ENCODE results near the gene RCBTB2.

RCBTB2 gene

GRCh38 chr13:48511621-48512230, 21.2 kb downstream of the RCBTB2 start:
- Histone ChIP-seq H3K27me3 (ENCODE audit: insufficient read depth, low read length) (no peaks in the 10 kb centered on the region), H4K20me1 (ENCODE audit: insufficient read depth, low read length) (no peaks in the 10 kb centered on the region), H3F3A (ENCODE audit: insufficient read depth, low read length) (no peaks in the 10 kb centered on the region), H3K9me2 (ENCODE audit: low read depth, low read length) (no peaks in the 10 kb centered on the region), H3K27ac (ENCODE audit: low read depth, low read length, poor library complexity, severe bottlenecking) (no peak overlapping the region), H3K4me2 (ENCODE audit: low read length) (no peak overlapping the region), H3K4me1 (ENCODE audit: insufficient read depth, low read length, severe bottlenecking) (peaks cover 3% of the 10 kb centered on the region), H3K36me3 (ENCODE audit: insufficient read depth, low read length) (peaks cover 18% of the 10 kb centered on the region; the same call in 1 of the 2 replicates), H2AFZ (ENCODE audit: low read length) (no peak overlapping the region), H3K9ac (ENCODE audit: low read length) (no peak overlapping the region), H3K79me2 (ENCODE audit: insufficient read depth, low read length) (no peaks in the 10 kb centered on the region), H3K4me3 (ENCODE audit: low read depth, low read length, poor library complexity, severe bottlenecking) (no peak overlapping the region), H3K9me3 (ENCODE audit: low read length) (no peaks in the 10 kb centered on the region)
- no peak for TF ChIP-seq EZH2 (IDR thresholded peaks at IDR 0.05; ENCODE audit: borderline replicate concordance, low read length)
- no peak for TF ChIP-seq CTCF (IDR thresholded peaks at IDR 0.05; ENCODE audit: low read length)

GRCh38 chr13:48510698-48511097, 22.2 kb downstream of the RCBTB2 start:
- no peak overlapping the region for H3K4me2 ChIP-seq (ENCODE audit: low read length)
- H3K27me3 ChIP-seq (ENCODE audit: insufficient read depth, low read length), result no peaks in the 10 kb centered on the region
- H3K4me1 ChIP-seq (ENCODE audit: insufficient read depth, low read length, severe bottlenecking), result peaks cover 14% of the 10 kb centered on the region
- no peak overlapping the region for H2AFZ ChIP-seq (ENCODE audit: low read length)
- no peak overlapping the region for H3K9ac ChIP-seq (ENCODE audit: low read length)
- peaks cover 18% of the 10 kb centered on the region; the same call in 1 of the 2 replicates for H3K36me3 ChIP-seq (ENCODE audit: insufficient read depth, low read length)
- H3K27ac ChIP-seq (ENCODE audit: low read depth, low read length, poor library complexity, severe bottlenecking), result no peak overlapping the region
- H3K9me3 ChIP-seq (ENCODE audit: low read length), result no peaks in the 10 kb centered on the region
- no peaks in the 10 kb centered on the region for H4K20me1 ChIP-seq (ENCODE audit: insufficient read depth, low read length)
- no peaks in the 10 kb centered on the region for H3F3A ChIP-seq (ENCODE audit: insufficient read depth, low read length)
- TF ChIP-seq EZH2 (IDR thresholded peaks at IDR 0.05; ENCODE audit: borderline replicate concordance, low read length), result no peak
- TF ChIP-seq CTCF (IDR thresholded peaks at IDR 0.05; ENCODE audit: low read length), result no peak
- no peaks in the 10 kb centered on the region for H3K9me2 ChIP-seq (ENCODE audit: low read depth, low read length)
- H3K4me3 ChIP-seq (ENCODE audit: low read depth, low read length, poor library complexity, severe bottlenecking), result no peak overlapping the region
- no peaks in the 10 kb centered on the region for H3K79me2 ChIP-seq (ENCODE audit: insufficient read depth, low read length)

GRCh38 chr13:48508011-48508410, 24.9 kb downstream of the RCBTB2 start:
- TF ChIP-seq EZH2 (IDR thresholded peaks at IDR 0.05; ENCODE audit: borderline replicate concordance, low read length) (no peak), CTCF (IDR thresholded peaks at IDR 0.05; ENCODE audit: low read length) (no peak)
- Histone ChIP-seq H3K4me1 (ENCODE audit: insufficient read depth, low read length, severe bottlenecking) (peaks cover 23% of the 10 kb centered on the region), H4K20me1 (ENCODE audit: insufficient read depth, low read length) (no peaks in the 10 kb centered on the region), H3K9me3 (ENCODE audit: low read length) (no peaks in the 10 kb centered on the region), H3K27me3 (ENCODE audit: insufficient read depth, low read length) (no peaks in the 10 kb centered on the region), H3K4me3 (ENCODE audit: low read depth, low read length, poor library complexity, severe bottlenecking) (no peak overlapping the region), H3F3A (ENCODE audit: insufficient read depth, low read length) (no peaks in the 10 kb centered on the region), H3K9me2 (ENCODE audit: low read depth, low read length) (no peaks in the 10 kb centered on the region), H3K36me3 (ENCODE audit: insufficient read depth, low read length) (peaks cover 8% of the 10 kb centered on the region; the same call in 1 of the 2 replicates), H3K4me2 (ENCODE audit: low read length) (no peak overlapping the region), H3K27ac (ENCODE audit: low read depth, low read length, poor library complexity, severe bottlenecking) (no peak overlapping the region), H3K9ac (ENCODE audit: low read length) (no peak overlapping the region), H2AFZ (ENCODE audit: low read length) (no peak overlapping the region), H3K79me2 (ENCODE audit: insufficient read depth, low read length) (no peaks in the 10 kb centered on the region)

Data from OCI-LY1 (cell line).